Measurements from ENCODE around the gene RBM15B.
A peak's percentile ranks its signal among the peaks of the same experiment; 100 is the strongest.
"Not testable (repeated sequence)": the region's sequence is repeated elsewhere in the genome, so short reads cannot be mapped to it uniquely, and the experiment has no call there.

RBM15B gene

DNA sequence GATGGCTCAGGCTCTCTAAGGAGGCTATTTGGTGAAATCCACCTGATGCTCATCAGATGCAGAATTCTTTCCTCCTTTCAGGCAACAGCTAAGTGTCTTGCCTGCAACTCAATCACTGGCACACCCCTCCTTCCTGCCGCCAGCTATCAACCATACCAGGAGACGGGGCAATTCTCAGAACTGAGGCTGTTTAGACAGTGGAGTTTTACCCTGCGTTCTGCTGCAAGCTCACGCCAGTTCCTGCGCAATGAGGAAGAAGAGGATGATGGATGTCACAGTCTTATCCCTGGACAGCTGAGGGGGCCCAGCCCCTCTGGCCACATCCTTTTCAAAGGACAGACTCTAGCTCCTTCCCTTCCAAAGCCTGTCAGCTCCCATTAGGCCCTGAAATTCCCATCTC, 13.0 kb upstream of the RBM15B start:
- DNase-seq (ENCODE audit: low read depth in 3 of 3): no peak

DNA sequence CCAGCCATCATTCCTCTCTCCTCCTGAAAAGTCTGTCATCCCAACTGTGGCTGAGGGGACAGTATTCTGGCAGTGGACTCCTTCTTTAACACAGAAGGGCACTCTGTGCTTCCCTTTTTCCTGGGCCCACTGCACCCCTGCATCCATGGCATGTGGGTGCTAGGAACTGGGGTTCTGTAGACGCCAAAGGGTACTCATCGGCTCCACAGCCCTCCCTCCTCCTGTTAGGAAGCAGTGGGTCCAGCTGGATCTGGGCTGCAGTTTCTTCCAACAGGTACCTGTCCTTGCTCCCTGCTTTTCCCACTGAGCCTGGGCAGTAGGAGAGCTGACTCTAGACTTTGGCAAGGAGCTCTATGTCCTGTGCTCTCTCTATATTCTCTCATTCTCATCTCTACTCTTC, 12.4 kb upstream of the RBM15B start:
- DNase-seq (ENCODE audit: low read depth in 3 of 3): no peak

DNA sequence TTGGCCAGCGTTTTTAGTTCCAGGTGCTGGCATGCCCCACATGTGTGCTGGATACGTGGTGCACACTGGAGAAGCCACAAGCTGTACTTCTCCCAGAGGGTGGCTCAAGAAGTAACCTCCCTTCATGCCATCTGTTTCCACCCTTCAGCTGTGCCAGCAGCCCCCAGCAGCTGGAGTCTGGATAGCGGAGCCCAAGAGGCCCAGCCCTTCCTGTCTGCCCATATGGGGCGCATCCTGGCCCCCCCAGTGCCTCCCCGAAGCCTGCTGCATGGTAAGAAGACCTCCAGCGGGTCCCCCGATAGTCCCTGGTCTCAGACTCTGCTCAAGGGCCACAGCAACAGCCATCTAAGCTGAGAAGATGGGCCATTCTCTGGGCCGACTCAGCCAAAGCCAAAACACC, 11.8 kb upstream of the RBM15B start:
- DNase-seq (ENCODE audit: low read depth in 3 of 3): no peak

DNA sequence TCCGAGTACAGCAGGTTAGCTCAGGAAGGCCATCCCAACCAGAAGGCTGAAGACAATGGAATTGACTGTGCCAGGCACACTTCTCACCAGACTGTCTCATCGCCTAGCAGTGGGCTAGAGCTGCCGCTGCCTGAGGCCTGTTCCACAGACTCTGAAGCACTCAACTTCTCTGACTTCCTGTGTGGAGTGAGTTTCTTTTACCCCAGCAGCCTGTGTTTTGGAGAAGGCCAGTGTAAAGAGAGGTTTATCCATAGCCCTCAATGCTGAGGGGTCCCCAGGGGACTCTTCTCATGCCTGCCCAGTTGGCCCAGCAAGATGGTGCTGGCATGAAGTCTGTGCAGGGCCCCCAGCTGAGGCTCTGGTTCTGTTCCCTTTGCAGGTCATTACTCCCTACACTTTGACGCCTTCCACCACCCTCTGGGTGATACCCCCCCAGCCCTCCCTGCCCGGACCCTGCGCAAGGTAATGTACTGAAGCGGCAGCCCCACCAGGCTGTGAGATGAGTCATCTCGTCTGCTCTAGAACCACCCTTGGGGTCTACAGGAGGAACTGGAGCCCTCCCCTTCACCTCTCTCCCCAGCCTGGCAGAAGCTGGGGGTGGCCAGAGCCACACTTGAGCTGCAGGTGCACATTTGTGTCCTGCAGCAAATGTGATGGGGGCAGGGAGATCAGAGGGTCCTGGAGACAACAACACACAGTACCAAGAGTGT, 11.2 kb upstream of the RBM15B start:
- DNase-seq (ENCODE audit: low read depth in 3 of 3): no peak

DNA sequence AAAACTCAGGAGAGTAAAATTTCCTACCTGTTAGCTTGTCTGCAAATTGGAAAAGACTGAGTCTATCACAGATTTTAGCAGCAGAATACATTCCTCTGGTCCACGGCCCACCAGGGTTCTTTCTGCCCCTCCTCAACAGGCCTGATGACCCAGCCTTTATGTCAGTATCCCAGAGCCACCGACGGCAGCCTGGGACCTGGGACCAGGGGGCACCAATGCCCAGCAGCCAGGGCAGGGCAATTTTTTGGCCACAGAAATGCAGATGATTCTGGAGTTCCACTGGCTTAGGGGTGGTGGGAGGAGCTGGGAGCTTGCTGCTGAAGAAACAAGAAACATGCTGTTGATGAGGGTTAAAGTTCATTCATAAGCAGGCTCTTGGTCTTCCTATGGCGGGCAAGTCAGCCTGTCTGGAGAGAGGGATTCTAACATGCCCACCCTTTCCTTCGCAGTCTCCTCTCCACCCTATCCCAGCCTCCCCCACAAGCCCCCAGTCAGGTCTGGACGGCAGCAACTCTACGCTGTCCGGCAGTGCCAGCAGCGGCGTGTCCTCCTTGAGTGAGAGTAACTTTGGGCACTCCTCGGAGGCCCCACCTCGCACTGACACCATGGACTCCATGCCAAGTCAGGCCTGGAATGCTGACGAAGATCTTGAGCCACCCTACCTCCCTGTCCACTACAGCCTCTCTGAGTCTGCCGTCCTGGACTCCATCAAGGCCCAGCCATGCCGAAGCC, 10.3 kb upstream of the RBM15B start:
- DNase-seq (ENCODE audit: low read depth in 3 of 3): no peak

DNA sequence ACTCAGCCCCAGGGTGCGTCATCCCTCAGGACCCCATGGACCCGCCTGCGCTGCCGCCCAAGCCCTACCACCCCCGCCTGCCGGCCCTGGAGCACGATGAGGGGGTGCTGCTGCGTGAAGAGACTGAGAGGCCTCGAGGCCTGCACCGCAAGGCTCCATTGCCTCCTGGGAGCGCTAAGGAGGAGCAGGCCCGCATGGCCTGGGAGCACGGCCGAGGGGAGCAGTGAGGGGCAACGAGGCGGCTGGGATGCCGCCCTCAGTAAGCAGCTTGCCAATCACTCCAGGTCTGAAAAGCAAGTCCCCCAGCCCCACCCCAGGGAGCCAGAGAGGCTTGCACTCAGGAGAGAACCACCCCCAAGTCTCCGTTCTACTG, 9.8 kb upstream of the RBM15B start:
- no peak for DNase-seq (ENCODE audit: low read depth in 3 of 3)

DNA sequence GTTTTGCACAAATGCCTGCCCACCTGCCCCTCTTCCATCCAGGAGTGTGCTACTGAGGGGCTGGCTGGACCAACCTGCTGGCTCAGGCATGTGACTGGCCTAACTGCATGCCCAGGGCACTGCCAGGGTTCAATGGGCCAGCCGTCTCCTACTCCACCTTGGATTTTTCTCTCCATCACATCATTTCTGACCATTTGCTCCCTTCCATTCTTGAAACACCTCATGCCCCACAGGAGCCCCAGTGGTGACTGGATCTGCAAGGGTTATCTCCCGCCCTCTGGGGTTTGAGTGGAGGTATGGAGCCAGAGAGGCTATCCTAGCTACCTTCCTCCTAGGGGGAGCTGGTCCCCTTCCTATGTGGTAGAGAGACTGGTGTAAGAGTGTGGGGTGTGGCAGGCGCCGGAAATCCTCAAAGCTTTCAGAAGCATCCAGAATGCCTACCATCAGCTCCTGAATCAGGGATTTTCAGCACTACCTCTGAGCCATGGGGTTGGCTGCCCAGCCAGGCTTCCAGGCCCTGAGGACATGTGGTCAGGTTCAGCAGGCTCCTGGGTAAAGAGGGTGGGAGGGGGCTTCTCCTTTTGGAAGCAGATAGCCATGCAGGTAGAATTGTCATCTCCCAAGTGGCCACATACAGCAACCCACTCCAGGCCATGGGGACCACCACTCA, 8.9 kb upstream of the RBM15B start:
- DNase-seq (ENCODE audit: low read depth in 3 of 3): no peak

DNA sequence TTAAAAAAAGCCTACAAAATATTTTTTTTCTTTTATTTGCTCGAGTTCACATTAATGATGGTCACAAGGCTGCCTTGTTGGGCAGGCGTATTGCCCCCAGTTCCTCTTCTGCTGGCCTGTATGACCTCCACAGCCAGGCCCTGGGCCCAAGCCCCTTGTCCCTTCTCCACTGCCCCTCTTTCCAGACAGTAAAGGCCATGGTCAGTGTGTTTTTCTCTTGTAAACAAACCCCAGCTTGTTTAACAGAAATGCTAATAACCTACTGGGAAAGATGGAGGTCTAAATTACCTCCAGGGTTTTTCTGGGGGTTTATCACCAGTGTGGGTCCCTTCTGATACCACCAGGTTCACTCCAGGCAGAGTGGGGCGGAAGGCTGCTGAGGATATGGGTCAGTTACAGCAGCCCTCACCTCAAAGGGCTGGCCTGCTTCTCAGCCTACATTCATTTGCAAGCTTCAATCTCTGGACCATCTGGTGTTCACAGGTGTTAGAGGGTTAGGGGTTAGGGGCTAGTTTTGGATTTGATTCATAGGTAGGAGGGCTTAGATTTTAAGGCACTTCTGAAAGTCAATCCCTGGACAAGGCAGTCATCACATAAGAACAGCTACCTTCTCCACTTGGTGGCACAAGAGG, 8.0 kb upstream of the RBM15B start:
- DNase-seq (ENCODE audit: low read depth in 3 of 3): no peak

DNA sequence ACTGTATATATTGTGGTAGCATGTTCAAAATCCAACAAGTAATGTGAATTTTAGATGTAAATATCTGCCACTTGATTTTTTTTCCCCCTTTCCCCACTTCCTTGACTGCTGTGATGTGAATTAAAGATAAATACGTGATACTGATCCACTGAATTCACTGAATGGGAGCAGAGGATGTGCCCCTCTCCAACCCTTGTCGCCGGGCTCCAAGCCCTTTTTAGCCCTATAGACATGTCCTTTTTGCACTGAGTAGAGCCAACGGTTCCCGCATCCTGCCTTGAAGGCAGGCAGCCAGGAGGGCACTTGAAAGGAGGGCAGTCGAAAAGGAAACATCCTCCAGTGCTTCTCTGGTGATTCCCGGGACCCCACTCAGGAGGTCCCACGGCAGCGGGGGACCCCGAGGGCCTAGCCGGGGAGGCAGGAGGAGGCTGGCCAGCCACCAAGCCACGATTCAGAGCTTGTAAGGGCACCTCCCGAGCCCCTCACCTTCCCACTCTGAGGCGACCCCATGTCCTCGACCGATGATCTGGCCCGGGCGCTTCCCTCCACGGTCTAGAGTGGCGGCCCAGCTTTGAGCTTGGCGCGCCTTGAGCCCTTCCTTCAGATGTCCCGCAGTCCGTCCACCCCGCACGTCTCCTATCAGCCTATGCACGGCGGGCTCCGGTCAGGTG, 6.9 kb upstream of the RBM15B start:
- DNase-seq (ENCODE audit: low read depth in 3 of 3): no peak

DNA sequence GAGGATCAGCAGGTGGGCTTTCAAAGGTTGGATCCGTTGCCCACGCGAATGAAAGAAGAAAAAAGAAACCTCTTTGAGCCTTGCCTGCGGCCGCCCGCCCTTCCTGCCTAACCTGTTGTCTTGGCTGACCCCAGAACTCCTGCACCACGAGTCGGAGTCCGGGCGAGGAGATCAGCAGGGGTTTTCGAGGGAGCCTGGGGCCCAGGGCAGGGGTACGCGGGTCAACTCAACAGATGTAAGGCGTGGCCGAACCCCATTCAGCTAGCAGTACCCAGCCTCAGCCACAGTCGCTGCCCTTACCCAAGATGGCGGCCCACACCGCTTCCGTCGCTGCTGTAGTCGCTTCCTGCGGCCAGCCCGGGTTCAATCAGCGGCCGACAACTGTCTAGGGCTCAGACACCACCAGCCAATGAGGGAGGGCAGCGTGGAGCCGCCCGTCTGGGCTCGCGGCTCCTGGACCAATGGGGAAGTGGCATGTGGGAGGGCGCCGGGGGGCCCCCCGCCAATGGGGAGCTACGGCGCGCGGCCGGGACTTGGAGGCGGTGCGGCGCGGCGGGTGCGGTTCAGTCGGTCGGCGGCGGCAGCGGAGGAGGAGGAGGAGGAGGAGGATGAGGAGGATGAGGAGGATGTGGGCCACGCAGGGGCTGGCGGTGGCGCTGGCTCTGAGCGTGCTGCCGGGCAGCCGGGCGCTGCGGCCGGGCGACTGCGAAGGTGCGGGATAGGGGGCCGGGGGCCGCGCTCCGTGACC, 6.2 kb upstream of the RBM15B start, which contains the start of gene MANF:
TSS of gene MANF (plus strand) at position 566 of the 748 bp plus-strand sequence. CDS start at position 618, 52 bp downstream.
- peak; percentile 94 to 96 (median 96) for DNase-seq (ENCODE audit: low read depth in 3 of 3)

DNA sequence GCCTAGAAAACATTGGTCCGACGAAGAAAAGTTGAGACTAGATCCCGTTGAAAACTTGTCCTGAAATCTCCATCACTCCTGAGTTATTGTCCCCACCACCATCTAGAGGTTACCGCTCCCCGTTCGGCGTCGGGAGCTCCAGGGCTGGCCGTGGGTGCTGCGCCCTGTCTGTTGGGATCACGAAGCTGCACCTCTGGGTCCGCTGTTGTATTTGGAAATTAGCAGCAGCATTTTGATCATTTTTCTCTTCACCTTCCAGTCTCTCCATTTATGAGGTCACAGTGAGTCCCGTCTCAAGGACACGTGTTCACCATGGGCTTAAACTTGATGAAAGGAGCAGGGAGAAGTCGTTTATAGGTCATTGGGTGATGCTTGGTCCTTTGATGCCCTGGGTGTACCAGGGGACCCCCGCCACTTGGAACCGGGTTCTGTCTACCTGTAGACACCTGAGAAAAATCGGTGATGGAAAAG, 5.4 kb upstream of the RBM15B start:
- DNase-seq (ENCODE audit: low read depth in 3 of 3): no peak

DNA sequence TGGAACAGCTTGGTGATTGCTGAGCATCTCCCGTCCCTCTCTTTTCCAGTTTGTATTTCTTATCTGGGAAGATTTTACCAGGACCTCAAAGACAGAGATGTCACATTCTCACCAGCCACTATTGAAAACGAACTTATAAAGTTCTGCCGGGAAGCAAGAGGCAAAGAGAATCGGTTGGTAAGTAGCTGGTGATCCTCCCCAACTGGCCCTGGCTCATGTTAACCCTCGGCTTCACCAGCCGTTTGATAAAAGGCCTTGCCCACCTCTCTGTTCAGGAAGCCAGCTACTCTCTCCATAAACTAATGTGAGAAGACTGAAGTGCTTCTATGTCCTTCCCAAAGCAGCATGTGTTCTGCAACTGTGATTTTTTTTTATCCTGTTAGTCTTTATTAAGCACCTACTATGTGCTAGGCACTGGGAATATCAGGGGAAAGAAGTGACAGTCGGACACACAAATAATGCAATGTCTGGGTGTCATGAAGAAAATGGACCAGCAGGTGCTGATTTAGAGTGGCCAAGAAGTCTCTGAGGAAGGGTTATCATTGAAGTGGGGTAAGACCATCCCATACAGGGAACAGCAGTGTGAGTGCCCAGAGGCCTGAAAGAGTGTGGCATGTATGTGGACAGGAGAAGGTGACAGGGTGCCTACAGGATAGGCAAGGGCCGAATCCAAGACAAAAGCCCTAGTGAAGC, 4.8 kb upstream of the RBM15B start:
- DNase-seq (ENCODE audit: low read depth in 3 of 3): no peak

DNA sequence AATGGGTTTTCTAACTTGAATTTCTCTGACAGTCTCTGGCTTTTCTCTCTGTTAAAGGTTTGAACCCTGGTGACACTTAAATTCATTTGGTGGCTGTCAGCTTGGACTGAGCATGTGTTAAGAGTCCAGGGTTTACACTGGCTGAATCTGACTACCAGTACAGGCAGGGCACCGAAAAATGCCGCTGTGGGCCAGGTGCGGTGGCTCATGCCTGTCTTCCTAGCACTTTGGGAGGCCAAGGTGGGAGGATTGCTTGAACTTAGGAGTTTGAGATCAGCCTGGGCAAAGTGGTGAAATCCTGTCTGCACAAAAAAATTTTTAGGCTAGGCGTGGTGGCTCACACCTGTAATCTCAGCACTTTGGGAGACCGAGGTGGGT, 4.2 kb upstream of the RBM15B start:
- DNase-seq (ENCODE audit: low read depth in 3 of 3): no peak

DNA sequence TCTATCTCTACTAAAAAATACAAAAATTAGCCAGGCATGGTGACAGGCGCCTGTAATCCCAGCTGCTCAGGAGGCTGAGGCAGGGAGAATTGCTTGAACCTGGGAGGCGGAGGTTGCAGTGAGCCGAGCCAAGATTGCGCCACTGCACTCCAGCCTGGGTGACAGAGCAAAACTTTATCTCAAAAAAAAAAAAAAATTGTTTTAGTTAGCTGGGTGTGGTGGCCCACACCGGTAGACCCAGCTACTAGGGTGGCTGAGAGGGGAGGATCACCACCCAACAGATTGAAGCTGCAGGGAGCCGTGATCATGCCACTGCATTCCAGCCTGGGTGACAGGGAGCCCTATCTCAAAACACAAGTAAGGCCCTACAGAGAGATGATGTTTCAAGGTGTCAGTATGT, 3.8 kb upstream of the RBM15B start:
- DNase-seq (ENCODE audit: low read depth in 3 of 3): not testable (repeated sequence)

DNA sequence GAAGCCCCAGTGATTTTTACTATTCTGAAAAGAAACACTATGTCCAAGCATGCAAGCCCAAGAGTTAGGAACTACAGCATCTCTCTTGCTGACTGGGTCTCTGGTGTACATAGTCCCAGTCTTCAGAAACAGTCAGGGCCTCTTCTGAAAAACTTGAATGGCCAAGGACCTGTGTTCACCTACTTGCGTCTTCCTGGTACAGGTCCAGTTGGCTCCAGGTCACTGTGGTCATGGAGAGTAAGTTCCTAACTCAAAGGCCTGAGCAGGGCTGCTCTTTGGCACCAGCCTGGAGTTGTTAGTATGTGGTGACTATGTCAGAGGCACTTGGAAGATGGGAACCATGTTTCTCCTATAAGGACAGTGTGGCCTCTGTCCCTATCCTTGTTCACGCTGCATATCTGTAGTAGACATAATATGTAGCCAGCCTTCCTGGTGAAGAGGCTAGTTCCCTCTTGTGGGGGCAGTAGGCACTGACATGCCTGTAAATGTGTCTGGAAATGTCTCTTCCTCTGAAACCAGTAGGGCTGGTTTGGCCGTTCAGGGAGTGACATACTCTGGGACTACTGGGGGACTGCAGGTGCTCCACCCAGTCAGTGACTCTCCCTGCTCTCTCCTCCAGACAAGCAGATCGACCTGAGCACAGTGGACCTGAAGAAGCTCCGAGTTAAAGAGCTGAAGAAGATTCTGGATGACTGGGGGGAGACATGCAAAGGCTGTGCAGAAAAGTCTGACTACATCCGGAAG, 2.6 kb upstream of the RBM15B start:
- DNase-seq (ENCODE audit: low read depth in 3 of 3): no peak

DNA sequence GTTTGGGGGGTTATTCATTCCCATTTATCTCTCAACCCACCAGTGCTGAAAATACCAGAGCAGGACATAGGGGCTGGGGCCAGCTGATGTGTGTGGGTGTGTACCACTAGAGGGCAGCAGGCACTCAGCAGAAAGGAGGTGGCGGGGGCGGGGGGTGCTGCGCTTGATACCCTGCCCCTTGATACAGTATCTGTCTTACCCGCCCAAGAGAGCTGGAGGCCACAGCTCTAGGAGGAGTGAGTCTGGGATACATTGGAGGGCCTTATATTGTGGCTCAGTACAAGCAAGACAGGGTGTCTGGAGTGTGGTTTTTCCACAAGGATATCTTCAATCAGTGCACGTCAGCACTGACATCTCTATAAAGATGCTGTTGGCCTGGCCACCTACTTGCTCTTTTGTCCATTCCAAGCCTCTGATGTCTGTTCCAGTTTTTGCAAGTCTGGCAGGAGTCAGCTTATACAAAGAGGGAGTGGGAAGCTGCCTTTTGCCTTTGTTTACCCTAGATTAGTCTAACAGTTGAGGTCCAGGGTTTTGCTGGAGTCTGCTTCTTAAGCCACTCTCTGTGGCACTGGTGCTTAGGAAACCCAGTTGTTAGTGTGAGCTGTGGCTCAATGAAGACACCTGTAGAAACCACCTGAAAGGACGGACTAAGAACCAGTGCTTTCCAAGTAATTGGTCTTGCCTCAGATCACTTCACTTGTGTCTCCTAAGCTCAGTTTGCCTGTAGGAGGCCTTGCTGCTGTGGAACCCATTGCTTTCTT, 1.5 kb upstream of the RBM15B start:
- peak in 1 of 3 experiments; percentile 44 for DNase-seq (ENCODE audit: low read depth in 3 of 3)

DNA sequence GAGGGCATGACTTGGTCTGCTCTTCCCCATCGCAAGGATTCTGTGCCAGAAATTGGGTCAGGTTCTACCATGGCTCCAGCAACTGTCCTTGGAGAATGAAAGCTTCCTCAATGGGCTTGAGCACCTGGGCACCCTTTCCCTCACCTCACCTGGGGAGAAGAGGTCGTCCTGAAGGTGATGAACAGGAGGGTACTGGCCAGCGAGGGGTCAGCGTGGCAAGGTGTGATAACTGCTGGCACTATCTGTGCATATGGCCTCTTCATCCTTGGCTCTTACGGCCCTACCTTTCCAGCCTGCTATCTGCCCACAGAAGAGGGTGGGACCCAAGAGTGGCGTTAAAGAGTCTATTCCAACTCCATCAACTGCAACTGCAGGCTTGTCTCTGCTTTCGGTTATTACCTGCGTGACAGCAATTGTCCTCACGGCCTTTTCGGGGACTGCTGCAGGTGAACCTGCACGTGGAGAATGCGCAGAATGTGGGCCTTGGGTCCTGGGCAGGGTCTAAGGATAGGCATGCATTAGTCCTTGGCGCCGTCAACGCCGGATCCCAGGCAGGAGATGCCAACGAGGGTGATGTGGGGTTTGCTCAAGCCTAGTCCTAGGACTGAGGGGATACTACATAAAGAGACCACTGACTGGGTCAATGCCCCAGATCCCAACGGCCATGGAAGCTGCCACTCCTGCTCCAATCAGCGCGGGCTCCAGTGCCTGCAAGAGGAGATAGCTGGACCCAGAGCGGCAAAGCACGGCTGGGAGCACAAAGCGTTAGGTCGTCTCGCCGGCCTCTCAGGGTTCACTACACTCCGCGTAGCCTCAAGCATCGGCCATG, 625 bp upstream of the RBM15B start:
- no peak for DNase-seq (ENCODE audit: low read depth in 3 of 3)

All from stimulated activated CD4-positive, alpha-beta T cell treated with anti-CD3 and anti-CD28 coated beads, TNF-alpha, amount 100 ng/mL, for 24 hours (primary cell).